GM12865 (cell line): ENCODE data around the gene DIP2C.

Experiments
- DNase-seq: peaks from one replicate; pipeline ENCODE4 v3.0.0; 2010; ENCODE audit warnings: low read depth
- H3K4me3 ChIP-seq: 2 replicates; pipeline ENCODE4 v1.5.1; 2011; ENCODE audit warnings: mild to moderate bottlenecking, low read depth, low read length, control low read depth
- CTCF ChIP-seq: IDR thresholded peaks from 2 replicates; pipeline ENCODE4 v1.5.1; 2011; ENCODE audit warnings: low read length, control low read depth, low read depth, inconsistent platforms; ENCODE audit not compliant: insufficient read depth; ENCODE audit errors: missing control alignments

The DIP2C gene

GRCh38 chr10:695396-695795 lies 5.9 kb upstream of the DIP2C start:
- no peak for TF ChIP-seq CTCF
- DNase-seq = no peak
- no peak overlapping the region for H3K4me3 ChIP-seq

GRCh38 chr10:693506-693905 lies 4.0 kb upstream of the DIP2C start:
- H3K4me3 ChIP-seq = no peak overlapping the region
- no peak for DNase-seq
- TF ChIP-seq CTCF = no peak

GRCh38 chr10:692682-693351 lies 3.3 kb upstream of the DIP2C start:
- no peak for DNase-seq
- TF ChIP-seq CTCF = no peak
- H3K4me3 ChIP-seq = no peak overlapping the region

GRCh38 chr10:691216-691615 lies 1.7 kb upstream of the DIP2C start:
- no peak for DNase-seq
- H3K4me3 ChIP-seq = no peak overlapping the region
- no peak for TF ChIP-seq CTCF

- DNase-seq = no peak
- no peak for TF ChIP-seq CTCF
Measured at GRCh38 chr10:690372-691161, 1.1 kb upstream of the DIP2C start.

GRCh38 chr10:689121-689451 lies 382 bp downstream of the DIP2C start:
- TF ChIP-seq CTCF = no peak
- no peak overlapping the region for H3K4me3 ChIP-seq
- no peak for DNase-seq

More at GRCh38 chr10:690372-691161, 1.1 kb upstream of the DIP2C start:
- H3K4me3 ChIP-seq = no peak overlapping the region
